Measurements from ENCODE around the gene PLAC8L1.

- TF ChIP-seq CTCF (IDR thresholded peaks at IDR 0.05) (no peak), ATF3 (CRISPR knock-in tag; conservative IDR thresholded peaks at IDR 0.05) (no peak), SMAD4 (CRISPR knock-in tag; IDR thresholded peaks at IDR 0.05) (no peak), CREM (CRISPR knock-in tag; IDR thresholded peaks at IDR 0.05) (no peak)
- TF ChIP-seq, protein P1, sequence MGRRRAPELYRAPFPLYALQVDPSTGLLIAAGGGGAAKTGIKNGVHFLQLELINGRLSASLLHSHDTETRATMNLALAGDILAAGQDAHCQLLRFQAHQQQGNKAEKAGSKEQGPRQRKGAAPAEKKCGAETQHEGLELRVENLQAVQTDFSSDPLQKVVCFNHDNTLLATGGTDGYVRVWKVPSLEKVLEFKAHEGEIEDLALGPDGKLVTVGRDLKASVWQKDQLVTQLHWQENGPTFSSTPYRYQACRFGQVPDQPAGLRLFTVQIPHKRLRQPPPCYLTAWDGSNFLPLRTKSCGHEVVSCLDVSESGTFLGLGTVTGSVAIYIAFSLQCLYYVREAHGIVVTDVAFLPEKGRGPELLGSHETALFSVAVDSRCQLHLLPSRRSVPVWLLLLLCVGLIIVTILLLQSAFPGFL (CRISPR knock-in tag; IDR thresholded peaks at IDR 0.05; ENCODE audit: borderline replicate concordance) = no peak
Observed at GRCh38 chr5:146076028-146076427, 29.3 kb downstream of the PLAC8L1 start.
